ENCODE data around the gene FLRT3.

Gene FLRT3

DNA sequence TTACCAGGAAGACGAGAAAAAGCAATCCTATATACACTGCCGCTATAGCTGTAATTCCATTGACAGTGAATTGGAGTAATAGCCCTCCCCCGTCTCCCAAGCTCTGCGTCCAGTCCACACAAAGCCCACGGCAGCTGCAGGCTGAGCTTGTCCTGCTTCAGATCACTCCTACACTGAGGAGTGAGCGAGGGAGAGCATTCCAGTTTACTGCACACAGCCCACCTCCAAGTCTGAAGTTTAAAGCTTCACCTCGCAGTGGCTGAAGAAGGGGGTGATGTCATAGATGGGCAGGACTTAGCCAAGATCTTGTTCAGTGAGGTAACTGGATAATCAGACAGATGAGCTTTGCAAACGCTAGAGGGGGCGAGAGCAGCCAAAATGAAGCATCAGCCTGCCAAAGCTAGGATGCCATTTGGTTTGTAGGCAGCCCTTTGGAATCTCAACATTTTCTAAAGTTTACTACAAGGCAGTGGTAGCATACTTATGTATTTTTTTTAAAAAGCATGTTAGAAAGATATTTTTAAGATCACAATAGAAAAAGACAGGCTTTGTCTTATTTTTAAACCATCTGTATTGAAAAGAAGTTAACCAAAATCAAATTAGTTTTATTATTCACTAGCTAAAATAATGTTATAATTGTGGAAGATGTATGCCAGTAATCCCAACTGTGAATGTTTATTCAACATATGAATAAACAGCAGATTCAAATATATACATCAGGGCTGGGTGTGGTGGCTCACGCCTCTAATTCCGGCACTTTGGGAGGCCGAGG lies at the start of gene FLRT3:
Gene FLRT3, minus strand, starts transcription at position 213 of the 772 bp plus-strand sequence. CDS start 10,106 bp downstream, outside the sequence.
- DNase-seq = peak; percentile 98

- DNase-seq = no peak
Measured at GRCh38 chr20:14386726-14387125, 49.3 kb upstream of the FLRT3 start.

- no peak for DNase-seq
Measured at GRCh38 chr20:14385176-14385740, 47.8 kb upstream of the FLRT3 start.

DNA sequence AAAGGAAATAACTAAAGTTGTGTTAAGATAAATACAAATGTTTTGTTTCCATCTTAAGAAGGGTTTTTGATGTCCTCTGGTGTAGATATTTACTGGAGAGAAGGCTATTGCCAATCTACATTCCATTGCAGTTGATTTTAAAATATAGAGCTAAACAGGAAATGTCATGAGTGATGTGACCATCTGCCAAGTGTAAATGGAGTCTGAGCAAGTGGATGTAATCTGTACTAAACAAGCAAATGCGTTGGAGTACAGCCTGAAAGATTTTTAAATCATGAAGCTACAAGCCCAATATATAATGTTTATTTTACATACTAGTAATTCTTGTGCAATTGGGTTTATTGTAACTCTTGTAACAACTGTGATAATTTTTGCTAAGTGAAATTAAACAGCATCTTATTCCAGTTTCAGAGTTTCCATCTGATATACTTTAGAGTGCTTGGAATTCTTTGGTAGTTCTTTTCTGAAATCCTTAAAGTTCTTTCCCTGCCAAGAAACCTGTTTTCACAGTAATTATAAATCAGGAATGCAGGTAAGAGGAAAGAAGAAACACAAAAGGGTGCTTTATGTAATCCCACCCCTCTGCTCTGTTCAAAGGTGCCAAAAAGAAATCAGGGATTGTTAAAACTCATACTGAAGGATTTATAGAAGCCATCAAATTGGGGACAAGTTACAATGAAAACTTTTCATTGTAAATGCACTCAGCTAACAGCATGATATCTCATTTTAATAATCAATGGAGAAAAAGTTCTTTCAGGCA lies 47.2 kb upstream of the FLRT3 start:
- no peak for DNase-seq

- DNase-seq = no peak
Measured at GRCh38 chr20:14383335-14383734, 45.9 kb upstream of the FLRT3 start.

DNA sequence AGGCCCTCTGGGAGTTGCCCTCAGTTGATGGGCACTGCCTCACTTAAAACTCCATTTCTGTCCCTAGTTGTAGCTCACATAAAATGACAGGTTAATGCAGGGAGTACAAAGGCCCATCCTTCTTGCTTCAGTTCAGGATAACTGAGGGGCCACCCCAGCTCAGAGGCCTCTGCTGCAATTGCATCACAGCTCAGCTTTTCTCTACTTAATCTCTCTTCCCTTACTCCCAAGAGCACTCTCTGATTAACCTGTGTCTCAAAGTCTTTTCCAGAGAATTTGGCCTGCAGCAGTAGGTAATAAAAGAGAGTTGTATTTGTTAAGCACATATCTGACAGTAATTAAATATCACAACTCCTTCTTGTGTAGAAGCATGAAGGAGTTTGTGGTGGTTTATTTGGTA lies 40.9 kb upstream of the FLRT3 start:
- DNase-seq = no peak

DNA sequence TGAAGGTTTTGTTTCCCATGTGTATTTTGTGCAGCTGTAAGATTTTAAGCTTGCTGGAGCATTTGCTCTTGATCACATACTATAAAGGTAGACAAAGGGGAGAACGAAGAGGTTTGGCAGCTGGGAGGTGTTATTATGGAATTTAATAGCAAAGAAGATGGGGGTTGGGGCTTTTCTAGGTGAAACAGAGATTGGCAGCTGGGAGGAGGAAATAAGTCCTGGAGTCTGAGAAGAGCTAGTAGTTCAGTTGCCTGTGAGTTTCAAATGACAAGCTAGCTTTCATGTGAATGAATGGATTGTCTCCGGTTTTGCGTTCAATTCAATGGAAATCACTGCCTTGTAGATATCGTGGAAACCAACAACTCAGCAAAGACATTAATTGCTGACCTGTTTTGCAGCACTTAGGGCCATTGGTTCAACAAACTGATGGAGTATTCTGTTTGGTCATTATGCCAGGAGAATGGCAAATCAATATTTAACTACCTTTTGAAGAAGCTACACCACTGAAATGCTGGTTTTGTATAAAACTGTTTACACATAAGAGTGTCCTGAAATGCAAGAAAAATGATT lies 38.1 kb upstream of the FLRT3 start:
- DNase-seq = peak; percentile 52

- no peak for DNase-seq
Measured at GRCh38 chr20:14374196-14374595, 36.8 kb upstream of the FLRT3 start.

DNA sequence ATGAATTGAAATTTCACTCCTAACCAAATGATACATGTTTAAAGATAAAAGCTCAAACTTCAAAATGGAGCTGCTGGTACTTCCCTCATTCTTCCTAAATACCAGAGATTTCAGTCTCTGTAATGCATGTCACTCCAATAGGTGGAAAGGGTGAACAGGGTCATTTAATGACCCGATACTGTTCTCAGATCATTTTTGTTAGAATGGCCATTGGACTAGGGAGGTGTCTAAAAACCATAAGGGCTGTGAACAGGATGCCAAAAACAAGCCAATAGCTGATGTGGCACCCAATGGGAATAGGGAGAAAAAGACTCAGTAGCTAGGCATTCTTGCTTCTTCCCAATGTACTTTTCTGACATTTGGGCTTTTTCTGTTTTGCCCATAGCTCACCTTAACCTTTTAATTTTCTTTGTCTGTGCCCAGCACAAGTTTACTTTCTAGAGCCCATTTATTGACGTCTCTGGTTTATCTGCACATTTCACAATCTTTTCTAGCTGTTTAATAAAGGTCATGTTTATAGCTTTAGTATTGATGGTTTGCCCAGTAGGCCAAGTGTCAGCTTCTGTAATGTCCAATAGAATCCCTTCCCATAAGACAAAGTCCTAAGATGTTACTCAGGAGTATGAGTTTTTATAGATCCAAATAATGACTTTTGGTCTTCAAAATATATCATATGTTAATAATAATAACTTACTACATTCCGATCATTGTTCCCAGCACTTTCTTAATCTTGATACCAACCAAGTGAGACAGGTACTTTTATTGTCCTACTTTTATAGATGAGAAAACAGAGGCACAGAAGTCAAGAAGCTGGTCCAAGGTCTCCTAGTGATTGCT lies 24.3 kb upstream of the FLRT3 start:
- DNase-seq = no peak

DNA sequence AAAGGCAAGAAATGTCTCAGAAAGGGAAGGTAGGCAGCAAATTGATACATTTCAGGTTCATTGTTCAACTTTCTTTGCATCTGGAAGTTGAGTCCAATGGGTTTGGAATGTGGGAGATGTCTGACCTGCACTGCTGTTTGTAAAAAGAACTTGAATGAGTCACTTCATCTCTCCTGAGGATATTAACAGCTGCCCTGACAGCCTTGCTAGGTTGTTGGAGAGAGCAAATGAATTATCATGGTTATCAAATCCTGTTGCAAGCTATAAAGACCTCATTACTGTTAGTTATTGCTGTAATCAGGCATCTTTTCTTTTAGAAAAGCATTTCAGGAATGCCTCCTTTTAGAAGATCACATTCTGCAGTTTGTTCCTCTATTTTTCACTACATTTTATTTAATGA lies 23.0 kb upstream of the FLRT3 start:
- DNase-seq = no peak

- no peak for DNase-seq
Measured at GRCh38 chr20:14355791-14356190, 18.4 kb upstream of the FLRT3 start.

- peak; percentile 23 for DNase-seq
Measured at GRCh38 chr20:14344746-14345145, 7.3 kb upstream of the FLRT3 start.

- DNase-seq = no peak
Measured at GRCh38 chr20:14343491-14344065, 6.2 kb upstream of the FLRT3 start.

DNA sequence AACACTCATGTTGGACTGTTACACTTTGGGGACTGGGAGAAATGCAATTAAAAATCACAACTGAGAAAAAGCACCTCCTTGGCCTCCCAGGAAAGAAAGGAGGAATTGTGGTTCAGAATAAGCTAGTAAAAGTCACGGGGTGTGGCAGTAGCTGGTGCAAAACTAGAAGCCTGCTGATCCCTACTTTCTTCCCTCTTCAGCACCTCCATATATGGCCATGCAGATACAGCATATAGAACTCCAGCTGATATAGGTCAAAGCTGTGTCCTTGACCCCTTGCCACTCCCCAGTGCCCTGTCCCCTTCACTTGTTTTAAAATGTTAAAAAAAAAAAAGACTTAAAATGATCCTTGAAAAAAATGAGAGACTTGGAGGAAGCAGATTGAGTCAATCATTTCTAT lies 5.5 kb upstream of the FLRT3 start:
- DNase-seq = no peak

- DNase-seq = no peak
Measured at GRCh38 chr20:14341801-14342200, 4.4 kb upstream of the FLRT3 start.

- peak; percentile 75 for DNase-seq
Measured at GRCh38 chr20:14336686-14337085, 726 bp downstream of the FLRT3 start.

DNA sequence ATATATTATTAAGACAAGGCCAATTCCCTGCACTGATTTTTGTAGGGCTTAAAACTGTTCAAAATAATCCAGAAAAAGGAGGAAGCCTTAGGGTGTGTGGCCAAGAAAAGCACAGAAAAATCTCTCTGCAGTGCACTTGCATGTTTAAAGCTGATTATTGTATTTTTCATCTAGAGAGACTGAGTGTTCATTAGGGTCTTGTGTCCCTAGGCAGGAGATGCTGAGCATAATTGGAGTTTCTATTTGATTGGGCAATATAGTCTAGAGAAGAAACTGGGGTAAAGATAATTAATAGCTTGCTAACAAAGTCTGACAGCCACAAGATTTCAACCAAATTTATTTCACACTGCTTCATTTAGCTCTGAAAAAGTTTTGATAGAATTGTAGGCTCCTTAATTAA lies 2.4 kb downstream of the FLRT3 start:
- DNase-seq = no peak

- DNase-seq = peak; percentile 52
Measured at GRCh38 chr20:14334306-14334930, 3.0 kb downstream of the FLRT3 start.

- no peak for DNase-seq
Measured at GRCh38 chr20:14333721-14334120, 3.7 kb downstream of the FLRT3 start.

- DNase-seq = no peak
Measured at GRCh38 chr20:14332866-14333265, 4.5 kb downstream of the FLRT3 start.

- no peak for DNase-seq
Measured at GRCh38 chr20:14331646-14332045, 5.8 kb downstream of the FLRT3 start.

GRCh38 chr20:14319704-14320103 lies 17.7 kb downstream of the FLRT3 start:
- no peak for DNase-seq

All from NCI-H524 treated with DMSO at 0.1 percent for 48 hours (cell line).